Measurements from ENCODE around the gene PHACTR3. TPM values are rescaled to one million over a fixed set of nuclear protein-coding genes. Genes with fewer than 3 reads are reported as not detected.

The PHACTR3 gene
- total RNA-seq, 1 experiment from 2014 or later, result 0.10 TPM

- CTCF ChIA-PET, result no interaction called here
- no peak for ATAC-seq
- H3K4me1 ChIP-seq (ENCODE audit: control insufficient read depth, insufficient read depth, low read length), result no peaks in the 10 kb centered on the region
- no peak overlapping the region for H3K27ac ChIP-seq (ENCODE audit: low read length)
- in situ Hi-C loops (cut with HindIII; ENCODE audit: low pct_unique_long_range_greater_than_20kb, low sequenced_read_pairs) (no loop called here), intact Hi-C loops (cut with micrococcal nuclease; ENCODE audit: unreplicated experiment) (no loop called here)
- BruUV-seq (replicated peaks), result no TSS peak
- TF ChIP-seq SIN3A (IDR thresholded peaks at IDR 0.05; ENCODE audit: borderline replicate concordance, insufficient read depth, low read depth, low read length) (no peak), TCF7L2 (IDR thresholded peaks at IDR 0.05; ENCODE audit: low read depth, low read length) (no peak), REST (IDR thresholded peaks at IDR 0.05; ENCODE audit: insufficient read depth in 1 of 2, low read depth in 2 of 2, low read length in 1 of 2) (no peak), CTCF (IDR thresholded peaks at IDR 0.05) (no peak), POLR2AphosphoS5 (IDR thresholded peaks at IDR 0.05; ENCODE audit: low read depth, low read length) (no peak)
- no peaks in the 10 kb centered on the region for H3K9me3 ChIP-seq (ENCODE audit: control insufficient read depth, insufficient read depth, low read depth, low read length)
- DNase-seq (ENCODE audit: low read depth, low spot score), result no peak
- H3K4me3 ChIP-seq (ENCODE audit: low read depth in 2 of 2, low read length in 2 of 2), result no peak overlapping the region
- H3K36me3 ChIP-seq (ENCODE audit: control insufficient read depth, insufficient read depth, low read length), result no peaks in the 10 kb centered on the region
- POLR2A ChIA-PET, result no interaction called here
- no peaks in the 10 kb centered on the region; the same call in 1 of the 2 replicates for H3K27me3 ChIP-seq (ENCODE audit: control insufficient read depth, insufficient read depth, low read length)
Measured at GRCh38 chr20:59566631-59567524, 37.5 kb upstream of the PHACTR3 start.

- H3K4me3 ChIP-seq (ENCODE audit: low read depth in 2 of 2, low read length in 2 of 2), result no peak overlapping the region
- ChIA-PET CTCF (no interaction called here), POLR2A (no interaction called here)
- no peaks in the 10 kb centered on the region for H3K36me3 ChIP-seq (ENCODE audit: control insufficient read depth, insufficient read depth, low read length)
- H3K4me1 ChIP-seq (ENCODE audit: control insufficient read depth, insufficient read depth, low read length), result no peaks in the 10 kb centered on the region
- no peaks in the 10 kb centered on the region; the same call in 1 of the 2 replicates for H3K27me3 ChIP-seq (ENCODE audit: control insufficient read depth, insufficient read depth, low read length)
- BruUV-seq (replicated peaks), result no TSS peak
- H3K27ac ChIP-seq (ENCODE audit: low read length), result no peak overlapping the region
- no peaks in the 10 kb centered on the region for H3K9me3 ChIP-seq (ENCODE audit: control insufficient read depth, insufficient read depth, low read depth, low read length)
- in situ Hi-C loops (cut with HindIII; ENCODE audit: low pct_unique_long_range_greater_than_20kb, low sequenced_read_pairs), result no loop called here
- no peak for TF ChIP-seq CTCF (IDR thresholded peaks at IDR 0.05)
- no peak for TF ChIP-seq POLR2AphosphoS5 (IDR thresholded peaks at IDR 0.05; ENCODE audit: low read depth, low read length)
- TF ChIP-seq TCF7L2 (IDR thresholded peaks at IDR 0.05; ENCODE audit: low read depth, low read length), result no peak
- no peak for TF ChIP-seq REST (IDR thresholded peaks at IDR 0.05; ENCODE audit: insufficient read depth in 1 of 2, low read depth in 2 of 2, low read length in 1 of 2)
- TF ChIP-seq SIN3A (IDR thresholded peaks at IDR 0.05; ENCODE audit: borderline replicate concordance, insufficient read depth, low read depth, low read length), result no peak
- intact Hi-C loops (cut with micrococcal nuclease; ENCODE audit: unreplicated experiment), result no loop called here
- DNase-seq (ENCODE audit: low read depth, low spot score), result no peak
- no peak for ATAC-seq
Measured at GRCh38 chr20:59567585-59568508, 36.5 kb upstream of the PHACTR3 start.
